Hematopoietic multipotent progenitor cell treated with erythropoietin and hydrocortisone succinate and interleukin-3 and kit ligand, for 15 days (in vitro differentiated cells): ENCODE results near the gene SF3A2.
"Not testable (repeated sequence)": the region's sequence is repeated elsewhere in the genome, so short reads cannot be mapped to it uniquely, and the experiment has no call there.

Experiments
- DNase-seq: peaks from one replicate; pipeline ENCODE4 v3.0.0-alpha.2; 2015; ENCODE audit warnings: low spot score

SF3A2 gene

DNA sequence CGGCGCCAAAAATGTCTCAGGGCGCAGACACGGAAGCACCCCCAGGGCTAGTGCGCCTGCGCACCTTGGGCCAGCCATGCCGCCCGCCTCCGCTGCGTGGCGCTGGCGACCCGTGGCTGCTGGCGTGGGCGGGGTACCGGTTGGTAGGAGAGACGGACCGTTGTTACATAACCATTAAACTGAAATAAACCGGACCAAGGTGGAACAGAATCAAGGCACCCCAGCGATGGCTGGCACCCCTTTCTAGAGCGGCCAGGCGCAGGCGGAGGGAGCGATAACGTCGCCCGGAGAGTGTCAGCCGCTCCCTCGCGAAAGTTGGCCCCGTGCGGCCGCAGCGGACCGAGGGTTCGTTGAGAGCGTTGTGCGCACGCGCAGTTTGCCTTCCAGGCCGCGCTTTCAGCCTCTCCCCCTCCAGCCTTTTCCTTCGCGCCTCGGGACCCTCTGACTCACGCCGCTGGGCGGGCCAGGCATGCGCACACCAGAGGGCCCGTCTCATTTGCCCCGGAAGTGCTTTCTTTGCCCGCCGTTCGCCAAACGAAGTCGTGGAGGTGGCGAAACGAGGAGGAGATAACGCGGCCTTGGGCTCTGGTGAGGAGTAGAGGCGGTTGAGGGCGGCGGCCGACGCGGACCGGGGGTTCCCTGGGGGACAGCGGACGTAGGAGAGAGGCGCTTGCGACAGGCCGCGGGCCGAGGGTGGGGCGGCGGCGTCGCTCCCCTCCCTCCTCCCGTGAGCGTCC lies at the start of gene SF3A2, which contains the start of gene PLEKHJ1:
Gene SF3A2 (plus strand): TSS at position 511 of the 737 bp plus-strand sequence. CDS start 6,595 bp downstream, outside the sequence.
Gene PLEKHJ1 (minus strand): TSS at position 16 of the 737 bp plus-strand sequence. CDS start 81 bp downstream, outside the sequence.
- DNase-seq, result peak; percentile 97

- DNase-seq, result no peak
Measured at GRCh38 chr19:2187159-2187558, 49.5 kb upstream of the SF3A2 start.

- no peak for DNase-seq
Measured at GRCh38 chr19:2188708-2189385, 47.8 kb upstream of the SF3A2 start.

DNA sequence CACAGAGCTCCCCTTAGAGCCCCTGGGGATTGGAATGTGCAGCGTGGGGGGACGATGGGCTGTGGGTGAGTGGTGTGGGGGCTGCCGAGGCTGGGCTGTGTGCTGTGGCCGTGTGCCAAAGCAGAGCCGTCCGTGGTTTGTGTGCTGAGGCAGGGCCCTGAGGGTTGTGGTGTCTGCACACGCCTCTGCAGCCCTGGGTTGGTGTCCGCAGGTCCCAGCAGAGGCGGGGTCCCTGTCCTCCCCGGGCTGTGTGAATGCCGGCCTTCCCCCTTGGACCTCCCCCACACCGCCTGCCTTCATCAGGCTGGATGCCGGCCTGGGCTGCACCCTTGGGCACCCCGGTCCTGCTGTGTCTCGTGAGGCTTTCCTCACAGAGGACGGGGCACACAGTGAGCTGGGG lies 46.7 kb upstream of the SF3A2 start:
- no peak for DNase-seq

GRCh38 chr19:2190848-2191455 lies 45.7 kb upstream of the SF3A2 start:
- no peak for DNase-seq

DNA sequence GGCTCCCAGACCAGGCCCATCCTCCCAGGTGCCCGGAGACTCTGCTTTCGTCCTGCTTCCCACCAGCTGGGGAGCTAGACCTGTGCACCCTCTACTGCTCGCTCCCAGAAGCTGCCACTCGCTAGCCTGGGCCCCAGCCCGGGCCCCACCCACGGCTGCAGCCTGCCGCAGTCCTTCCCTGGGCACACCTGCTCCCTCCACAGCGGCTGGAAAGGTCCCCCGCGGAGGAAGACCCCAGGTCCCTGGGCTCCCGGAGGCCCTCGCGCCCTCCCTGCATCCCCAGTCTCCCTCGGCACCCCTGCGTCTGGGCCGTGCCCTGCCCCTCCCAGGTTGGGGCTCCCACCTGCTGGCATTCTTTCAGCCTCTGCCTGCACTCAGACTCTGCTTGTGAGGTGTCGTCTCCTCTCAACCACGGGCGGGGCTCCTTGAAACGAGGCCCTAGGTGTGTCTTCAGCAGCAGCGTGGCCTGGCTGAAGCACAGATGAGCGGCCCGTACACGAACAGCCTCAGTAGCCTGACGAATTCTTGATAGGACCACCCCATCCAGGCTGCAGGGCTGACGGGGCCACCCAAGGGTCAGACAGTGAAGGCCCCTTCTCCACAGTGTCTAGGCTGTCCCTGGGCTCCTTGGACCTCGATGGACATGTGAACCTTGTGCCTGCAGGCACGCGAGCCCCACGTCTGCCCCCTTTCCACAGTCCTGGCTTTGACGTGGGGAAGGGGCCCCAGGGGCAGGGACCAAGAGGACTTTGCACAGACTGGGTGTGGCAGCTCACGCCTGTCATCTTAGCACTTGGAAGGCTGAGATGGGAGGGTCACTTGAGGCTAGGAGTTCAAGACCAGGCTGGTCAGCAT lies 44.9 kb upstream of the SF3A2 start:
- no peak for DNase-seq

DNA sequence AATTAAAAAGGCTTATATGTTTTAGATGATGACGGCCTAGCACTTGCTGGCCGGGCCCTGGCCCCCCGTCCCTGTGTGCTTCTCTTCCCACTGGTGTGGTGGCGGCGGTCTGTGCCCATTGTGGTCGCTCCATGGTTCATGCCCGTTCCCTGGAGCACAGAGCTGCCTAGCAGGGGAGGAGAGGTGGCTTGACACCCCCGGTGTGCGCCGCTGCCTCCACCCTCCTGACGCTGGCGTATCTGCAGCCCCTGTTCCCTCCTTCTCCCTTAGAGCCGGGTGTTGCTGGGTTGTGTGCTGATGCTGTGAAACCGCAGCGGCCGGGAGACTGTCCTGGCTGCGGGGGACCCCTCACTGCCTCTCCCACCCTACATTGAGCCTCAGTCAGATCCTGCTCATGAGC lies 43.8 kb upstream of the SF3A2 start:
- DNase-seq, result no peak

GRCh38 chr19:2193807-2194206 lies 42.8 kb upstream of the SF3A2 start:
- DNase-seq, result no peak

- DNase-seq, result no peak
Measured at GRCh38 chr19:2194513-2195078, 42.0 kb upstream of the SF3A2 start.

DNA sequence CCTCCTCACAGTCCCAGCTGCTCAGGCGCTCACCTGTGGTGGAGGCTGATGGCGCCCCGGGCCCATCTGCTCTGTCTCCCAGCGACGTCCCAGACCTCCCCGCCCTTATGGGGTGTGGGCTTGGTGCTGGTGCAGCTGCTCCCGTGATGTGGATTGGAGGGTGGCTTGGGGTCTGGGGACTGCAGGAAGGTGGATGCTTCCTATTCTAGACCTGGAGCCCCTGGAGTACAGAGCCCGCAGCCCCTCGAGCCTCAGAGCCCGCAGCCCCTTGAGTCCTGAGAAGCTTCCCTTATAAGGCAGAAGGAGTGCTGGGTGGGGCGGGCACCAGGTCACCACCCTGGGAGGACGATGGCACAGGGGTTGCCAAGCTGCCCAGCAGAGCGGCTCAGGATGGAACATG lies 41.3 kb upstream of the SF3A2 start:
- no peak for DNase-seq

DNA sequence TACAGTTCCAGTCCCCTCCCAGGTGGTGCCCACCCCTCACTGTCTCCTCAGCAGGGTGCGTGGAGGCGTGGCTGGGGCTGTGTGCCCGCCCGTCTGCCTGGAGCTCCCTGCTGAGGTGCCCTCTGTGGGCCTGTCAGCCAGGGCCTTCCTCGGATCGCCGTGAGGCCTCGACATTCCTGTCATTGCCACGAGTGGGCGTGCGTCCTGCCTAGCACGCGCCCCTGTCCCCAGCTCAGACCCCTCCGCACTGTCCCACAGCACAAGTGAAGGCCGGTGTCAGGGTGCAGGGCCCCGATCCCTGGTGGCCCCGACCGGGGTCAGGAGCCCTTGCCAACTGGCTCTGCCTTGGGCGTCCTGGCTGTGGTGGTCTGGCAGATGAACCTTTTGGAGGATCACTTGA lies 40.7 kb upstream of the SF3A2 start:
- DNase-seq, result no peak

- DNase-seq, result no peak
Measured at GRCh38 chr19:2197270-2197669, 39.4 kb upstream of the SF3A2 start.

GRCh38 chr19:2198317-2198716 lies 38.3 kb upstream of the SF3A2 start:
- no peak for DNase-seq

- no peak for DNase-seq
Measured at GRCh38 chr19:2199215-2199614, 37.4 kb upstream of the SF3A2 start.

DNA sequence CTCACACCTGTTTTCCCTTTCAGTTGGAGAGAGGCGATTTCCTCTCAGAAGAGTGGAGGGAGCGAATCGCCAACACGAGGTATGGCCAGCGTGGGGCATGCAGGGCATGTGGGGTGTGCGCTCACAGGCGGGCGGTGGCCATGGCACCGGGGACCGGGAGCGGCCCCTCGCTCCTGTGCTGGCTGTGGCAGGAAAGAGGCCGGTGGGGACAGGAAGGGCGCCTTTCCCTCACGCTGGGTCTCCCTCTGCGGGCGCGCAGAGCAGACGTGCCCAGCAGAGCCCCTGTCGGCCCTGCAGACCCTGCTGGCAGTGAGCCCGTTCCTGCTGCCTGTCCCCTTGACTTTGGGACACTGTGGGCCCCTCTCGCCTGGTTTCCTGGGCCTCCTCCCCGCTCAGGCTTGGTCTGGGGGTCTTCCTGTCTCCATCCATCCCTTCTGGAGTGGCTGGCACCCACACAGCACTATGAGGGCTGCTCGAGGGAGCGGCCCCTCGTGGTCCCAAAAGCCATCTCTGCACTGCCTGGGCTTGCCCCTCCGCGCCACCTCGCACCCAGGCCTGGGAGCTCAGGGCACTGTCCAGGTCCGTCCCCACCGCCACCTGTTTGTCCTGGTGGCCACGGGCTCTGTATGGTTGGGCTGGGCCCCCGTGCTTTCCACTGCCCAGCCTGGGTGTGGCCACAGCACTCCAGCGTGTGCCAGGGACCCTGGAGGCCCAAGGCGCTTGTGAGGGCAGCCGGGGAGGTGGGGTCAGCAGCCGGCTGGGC lies 36.6 kb upstream of the SF3A2 start:
- DNase-seq, result no peak

GRCh38 chr19:2200624-2201294 lies 35.9 kb upstream of the SF3A2 start:
- DNase-seq, result not testable (repeated sequence)

GRCh38 chr19:2201473-2202148 lies 35.0 kb upstream of the SF3A2 start:
- DNase-seq, result no peak

- no peak for DNase-seq
Measured at GRCh38 chr19:2202366-2202765, 34.3 kb upstream of the SF3A2 start.

DNA sequence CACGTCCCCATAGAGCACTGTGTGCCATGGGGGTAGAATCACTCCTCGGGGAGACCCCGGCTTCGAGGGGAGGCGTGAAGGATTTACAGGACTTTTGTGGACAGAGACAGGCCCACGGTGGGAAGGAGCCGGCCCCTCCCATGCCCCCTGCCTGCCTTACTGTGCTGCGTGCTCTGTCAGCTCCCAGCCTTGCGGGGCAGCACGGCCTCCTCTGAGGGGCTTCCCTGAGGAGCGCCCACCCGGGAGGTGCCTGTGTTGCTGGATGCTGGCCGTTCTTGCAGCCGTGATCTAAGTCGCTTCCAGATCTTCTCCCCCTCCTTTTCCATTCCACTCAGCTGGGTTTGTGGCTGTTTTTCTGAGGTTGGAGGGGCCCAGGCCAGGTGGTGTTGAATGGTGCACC lies 29.6 kb upstream of the SF3A2 start:
- DNase-seq, result no peak
